GM20000 (cell line): ENCODE measurements around the gene ZNF41.
"Not testable (repeated sequence)": the region's sequence is repeated elsewhere in the genome, so short reads cannot be mapped to it uniquely, and the experiment has no call there.

Experiments
- DNase-seq: peaks from one replicate; pipeline ENCODE4 v3.0.0; 2012; ENCODE audit warnings: low spot score
- TF ChIP-seq, protein P1 (sequence below): IDR thresholded peaks from 2 replicates; pipeline ENCODE4 v1.5.1; 2012; ENCODE audit warnings: mild to moderate bottlenecking, control low read depth; ENCODE audit errors: extremely low read depth, missing control alignments

Gene ZNF41

DNA sequence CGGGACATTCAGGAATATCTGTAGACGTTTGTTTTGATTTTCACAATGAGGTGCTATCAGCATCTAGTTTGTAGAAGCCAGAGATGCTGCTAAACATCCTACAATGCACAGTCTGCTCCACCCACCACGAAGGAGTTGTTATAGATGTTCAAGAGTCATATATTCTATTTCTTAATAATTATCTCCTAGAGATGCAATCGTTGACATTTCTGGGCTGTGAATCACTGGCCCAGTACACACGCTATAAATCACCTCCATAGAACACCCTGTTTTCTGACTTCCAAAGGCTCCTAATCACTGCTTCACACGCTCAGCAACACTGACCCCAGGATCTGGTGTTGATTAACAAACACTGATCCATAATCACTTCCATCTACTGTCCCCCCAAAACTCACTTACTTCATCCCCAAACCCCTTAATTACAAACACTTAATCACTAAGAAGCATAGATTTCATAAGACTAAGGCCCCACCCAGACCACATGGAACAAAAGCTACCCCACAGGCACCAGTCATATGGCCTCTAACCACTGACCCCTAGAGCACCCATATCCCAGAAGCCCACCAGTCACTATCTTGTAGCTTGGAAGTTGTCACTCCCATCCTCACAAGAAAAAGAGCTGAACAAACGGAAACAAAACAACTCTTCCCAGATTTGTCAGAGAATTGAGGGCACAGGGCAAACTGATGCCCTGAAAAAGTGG lies 31.7 kb upstream of the ZNF41 start:
- no peak for DNase-seq
- TF ChIP-seq, protein P1, sequence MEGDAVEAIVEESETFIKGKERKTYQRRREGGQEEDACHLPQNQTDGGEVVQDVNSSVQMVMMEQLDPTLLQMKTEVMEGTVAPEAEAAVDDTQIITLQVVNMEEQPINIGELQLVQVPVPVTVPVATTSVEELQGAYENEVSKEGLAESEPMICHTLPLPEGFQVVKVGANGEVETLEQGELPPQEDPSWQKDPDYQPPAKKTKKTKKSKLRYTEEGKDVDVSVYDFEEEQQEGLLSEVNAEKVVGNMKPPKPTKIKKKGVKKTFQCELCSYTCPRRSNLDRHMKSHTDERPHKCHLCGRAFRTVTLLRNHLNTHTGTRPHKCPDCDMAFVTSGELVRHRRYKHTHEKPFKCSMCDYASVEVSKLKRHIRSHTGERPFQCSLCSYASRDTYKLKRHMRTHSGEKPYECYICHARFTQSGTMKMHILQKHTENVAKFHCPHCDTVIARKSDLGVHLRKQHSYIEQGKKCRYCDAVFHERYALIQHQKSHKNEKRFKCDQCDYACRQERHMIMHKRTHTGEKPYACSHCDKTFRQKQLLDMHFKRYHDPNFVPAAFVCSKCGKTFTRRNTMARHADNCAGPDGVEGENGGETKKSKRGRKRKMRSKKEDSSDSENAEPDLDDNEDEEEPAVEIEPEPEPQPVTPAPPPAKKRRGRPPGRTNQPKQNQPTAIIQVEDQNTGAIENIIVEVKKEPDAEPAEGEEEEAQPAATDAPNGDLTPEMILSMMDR: no peak

DNA sequence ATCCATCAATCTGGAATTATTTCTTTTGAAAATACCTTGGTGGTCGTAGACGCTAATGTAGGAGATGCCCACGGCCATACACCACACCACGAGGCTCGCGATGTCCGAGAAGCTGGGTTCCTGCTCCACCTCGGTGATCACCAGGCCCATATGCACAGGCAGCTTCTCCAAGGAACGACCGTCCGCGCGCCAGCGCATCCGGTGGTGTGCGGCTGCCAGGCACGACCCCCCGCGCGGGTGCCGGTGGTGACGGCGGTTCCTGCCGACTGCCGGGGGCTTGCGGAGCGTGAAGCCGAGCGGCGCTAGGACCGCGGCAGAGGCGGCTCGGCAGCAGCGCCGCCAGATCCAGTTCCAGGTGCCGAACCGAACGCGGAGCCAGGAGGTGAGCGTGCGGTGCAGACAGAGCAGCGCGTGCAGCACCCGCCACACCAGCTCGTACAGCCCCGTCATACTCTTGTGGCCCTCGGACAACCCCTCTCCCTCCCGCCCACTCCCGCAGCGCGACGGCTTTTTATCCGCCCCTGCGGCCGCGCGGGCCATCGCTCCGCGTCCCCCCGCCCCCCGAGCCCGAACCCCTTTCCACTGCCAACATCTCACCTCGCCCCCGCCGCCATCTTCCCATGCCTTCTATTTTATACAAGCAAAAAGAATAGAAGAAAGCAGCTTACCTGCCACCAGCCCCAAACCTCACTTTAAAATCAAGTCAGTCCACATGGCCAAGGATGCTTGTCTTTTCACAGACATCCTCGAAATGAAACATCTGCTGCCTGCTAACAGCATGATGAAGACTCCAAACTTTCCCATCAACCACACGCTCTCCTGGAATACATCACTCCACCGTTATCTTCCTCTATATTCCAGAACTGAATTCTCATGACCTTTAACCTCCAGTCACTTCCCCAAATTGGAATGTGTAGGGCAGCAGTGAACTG lies 30.3 kb upstream of the ZNF41 start:
- not testable (repeated sequence) for DNase-seq

GRCh38 chrX:47512383-47512782 lies 29.4 kb upstream of the ZNF41 start:
- DNase-seq: not testable (repeated sequence)

- TF ChIP-seq, protein P1: no peak
- no peak for DNase-seq
Observed at GRCh38 chrX:47507153-47507867, 24.3 kb upstream of the ZNF41 start.

- TF ChIP-seq, protein P1: no peak
- DNase-seq: no peak
Observed at GRCh38 chrX:47503151-47503550, 20.1 kb upstream of the ZNF41 start.

- no peak for DNase-seq
- TF ChIP-seq, protein P1: no peak
Observed at GRCh38 chrX:47502316-47503125, 19.5 kb upstream of the ZNF41 start.

- TF ChIP-seq, protein P1: no peak
- DNase-seq: no peak
Observed at GRCh38 chrX:47501226-47502074, 18.4 kb upstream of the ZNF41 start.
